ENCODE results near the gene ASF1B. TPM values are rescaled to one million over a fixed set of nuclear protein-coding genes. Genes with fewer than 3 reads are reported as not detected.

The ASF1B gene
- total RNA-seq, 1 experiment from 2014 or later = 78.1 TPM

- peaks cover 17 to 41% of the 10 kb centered on the region in 2 experiments for H3K4me1 ChIP-seq (ENCODE audit: control insufficient read depth in 1 of 2, insufficient read depth in 2 of 2, low read length in 2 of 2)
- peak; percentile 55 for ATAC-seq
- CTCF ChIA-PET = interaction anchor here (0.6 to 6.6 kb wide), 15 partner anchors 13 to 200 kb away, joined by 3 to 83 read pairs (median 5); partner anchors contain the start of genes ASF1B, IL27RA and PALM3
- RAD21 ChIA-PET (ENCODE audit: low non-redundant PET in 1 of 2, low total read pairs in 2 of 2, uncharacterized antibody in 2 of 2, unreplicated experiment in 2 of 2) = interaction anchor here in 1 of 2 experiments (0.6 kb wide), 1 partner anchor 300 kb away, joined by 3 read pairs; no protein-coding TSS in a partner anchor
- H2AFZ ChIP-seq (ENCODE audit: low read depth, low read length, poor library complexity, severe bottlenecking) = peak within 1 kb of the TSS; percentile 97
- intact Hi-C loops (cut with micrococcal nuclease) = loop anchor here (1.0 to 10.0 kb wide), 4 partner anchors 40 to 288 kb away; partner anchors contain the start of genes BRME1 and CC2D1A
- H3K4me3 ChIP-seq (replicated peaks in 1 of 2; ENCODE audit: low read depth in 1 of 2, low read length in 2 of 2) = peak within 1 kb of the TSS; percentile 66 to 72
- H3K9me2 ChIP-seq (ENCODE audit: insufficient read depth) = no peaks in the 10 kb centered on the region
- TF ChIP-seq MAX (IDR thresholded peaks at IDR 0.05) (0 out of 2 replicates have a peak, but pooled peaks have one; percentile 1), ZNF274 (IDR thresholded peaks at IDR 0.05; ENCODE audit: low read depth, low read length) (no peak), ELF1 (IDR thresholded peaks at IDR 0.05; ENCODE audit: borderline replicate concordance, low read depth) (no peak), FOSL1 (IDR thresholded peaks at IDR 0.05; ENCODE audit: low read depth) (no peak), CBX3 (IDR thresholded peaks at IDR 0.05; ENCODE audit: low read depth) (no peak), ZBTB33 (IDR thresholded peaks at IDR 0.05; ENCODE audit: extremely low read depth, insufficient replicate concordance, low read length) (no peak), POLR2AphosphoS5 (IDR thresholded peaks at IDR 0.05; ENCODE audit: low read depth, low read length) (peak; percentile 14; the same call in 1 of the 2 replicates)
- H3K9me3 ChIP-seq (ENCODE audit: control insufficient read depth in 1 of 2, insufficient read depth in 1 of 2, low read depth in 1 of 2, low read length in 2 of 2) = no peaks in the 10 kb centered on the region; a peak in 1 of 4 replicates
- DNase-seq (ENCODE audit: low read depth, low spot score) = no peak
- no TSS peak for BruUV-seq (replicated peaks)
- H3K36me3 ChIP-seq (ENCODE audit: control insufficient read depth in 1 of 2, insufficient read depth in 2 of 2, low read length in 2 of 2) = no peaks in the 10 kb centered on the region
- POLR2A ChIA-PET = interaction anchor here (0.7 kb wide), 1 partner anchor 66 kb away, joined by 3 read pairs; the partner anchor contains the start of gene RFX1
- H3K79me2 ChIP-seq (ENCODE audit: insufficient read depth, low read length) = no peaks in the 10 kb centered on the region
- no peaks in the 10 kb centered on the region for H3K27me3 ChIP-seq (ENCODE audit: insufficient read depth, low read length)
- no peaks in the 10 kb centered on the region for H4K20me1 ChIP-seq (ENCODE audit: insufficient read depth)
- peak within 1 kb of the TSS; percentile 80 for H3K27ac ChIP-seq (ENCODE audit: low read depth, low read length)
- H3K4me2 ChIP-seq (ENCODE audit: low read length) = peak within 1 kb of the TSS; percentile 99
- H3K9ac ChIP-seq (ENCODE audit: low read length) = peak within 1 kb of the TSS; percentile 63
These were observed 63.7 kb downstream of the ASF1B start, which contains the start of gene MISP3 for GRCh38 chr19:14072535-14073260. Gene MISP3, plus strand, starts transcription at chr19:14072786. Its CDS starts 524 bp downstream, at chr19:14073310.

Data from HCT116 (cell line).